GM19397 (cell line): ENCODE results near the gene SCRN3.
"Not testable (repeated sequence)": the region's sequence is repeated elsewhere in the genome, so short reads cannot be mapped to it uniquely, and the experiment has no call there.

Source experiments
- ATAC-seq: cut with Tn5 transposase; IDR thresholded peaks from one replicate; pipeline ENCODE4 v1.9.1; 2021; ENCODE audit warnings: mild to moderate bottlenecking, moderate library complexity; ENCODE audit not compliant: unreplicated experiment

SCRN3 gene

GRCh38 chr2:174395284-174395968 lies at the start of gene SCRN3:
TSS of gene SCRN3 (plus strand) at chr2:174395730. CDS start at chr2:174398284, 2,554 bp downstream.
- ATAC-seq: peak; percentile 96

- no peak for ATAC-seq
These were observed 45.5 kb upstream of the SCRN3 start for GRCh38 chr2:174350018-174350417.

GRCh38 chr2:174350593-174351181 lies 44.8 kb upstream of the SCRN3 start:
- no peak for ATAC-seq

GRCh38 chr2:174353004-174353403 lies 42.5 kb upstream of the SCRN3 start:
- ATAC-seq: no peak

- no peak for ATAC-seq
These were observed 39.2 kb upstream of the SCRN3 start for GRCh38 chr2:174356347-174356746.

GRCh38 chr2:174359663-174360062 lies 35.9 kb upstream of the SCRN3 start:
- ATAC-seq: not testable (repeated sequence)

- no peak for ATAC-seq
These were observed 32.6 kb upstream of the SCRN3 start for GRCh38 chr2:174362949-174363348.

GRCh38 chr2:174363492-174364225 lies 31.9 kb upstream of the SCRN3 start:
- not testable (repeated sequence) for ATAC-seq

- no peak for ATAC-seq
These were observed 30.9 kb upstream of the SCRN3 start for GRCh38 chr2:174364628-174365027.

GRCh38 chr2:174365571-174365970 lies 30.0 kb upstream of the SCRN3 start:
- no peak for ATAC-seq

GRCh38 chr2:174368691-174369090 lies 26.8 kb upstream of the SCRN3 start:
- ATAC-seq: no peak

- ATAC-seq: no peak
These were observed 18.6 kb upstream of the SCRN3 start for GRCh38 chr2:174376967-174377366.

GRCh38 chr2:174383796-174384195 lies 11.7 kb upstream of the SCRN3 start:
- ATAC-seq: no peak

- no peak for ATAC-seq
These were observed 10.3 kb upstream of the SCRN3 start for GRCh38 chr2:174385201-174385600.

- not testable (repeated sequence) for ATAC-seq
These were observed 6.8 kb upstream of the SCRN3 start for GRCh38 chr2:174388706-174389105.

- ATAC-seq: no peak
These were observed 6.0 kb upstream of the SCRN3 start for GRCh38 chr2:174389542-174389941.

- ATAC-seq: not testable (repeated sequence)
These were observed 5.2 kb upstream of the SCRN3 start for GRCh38 chr2:174390303-174390702.

GRCh38 chr2:174392706-174393105 lies 2.8 kb upstream of the SCRN3 start:
- no peak for ATAC-seq

GRCh38 chr2:174395969-174396630 lies 570 bp downstream of the SCRN3 start:
- ATAC-seq: no peak

- no peak for ATAC-seq
These were observed 2.2 kb downstream of the SCRN3 start for GRCh38 chr2:174397773-174398172.

GRCh38 chr2:174399171-174399570 lies 3.6 kb downstream of the SCRN3 start:
- ATAC-seq: no peak
